ENCODE data around the gene KAT7. TPM values are rescaled to one million over a fixed set of nuclear protein-coding genes. Genes with fewer than 3 reads are reported as not detected.

The KAT7 gene
- total RNA-seq, 2 experiments from 2014 or later: 63.5 to 93.0 TPM

DNA sequence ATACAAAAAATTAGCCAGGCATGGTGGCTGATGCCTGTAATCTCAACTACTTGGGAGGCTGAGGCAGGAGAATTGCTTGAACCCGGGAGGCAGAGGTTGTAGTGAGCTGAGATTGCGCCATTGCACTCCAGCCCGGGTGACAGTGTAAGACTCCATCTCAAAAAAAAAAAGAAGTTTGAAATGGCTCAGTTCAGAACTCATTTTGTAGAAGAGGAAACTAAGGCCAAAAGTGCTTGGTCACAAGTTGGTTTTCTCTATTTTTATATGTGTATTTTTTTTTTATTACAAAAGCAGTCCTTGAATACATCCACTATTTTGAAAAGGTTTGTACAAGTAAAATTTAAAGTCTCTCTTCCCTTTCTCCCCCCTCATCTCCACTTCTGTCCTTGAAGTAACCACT, 53.9 kb downstream of the KAT7 start:
- H3K4me1 Mint-ChIP-seq: peaks cover 11% of the 10 kb centered on the region
- no peak overlapping the region for H3K4me3 Mint-ChIP-seq
- H3K36me3 Mint-ChIP-seq (ENCODE audit: low read depth): peaks cover 1% of the 10 kb centered on the region
- no peak overlapping the region for H3K27ac Mint-ChIP-seq
- H3K9me3 Mint-ChIP-seq (ENCODE audit: low read depth): no peaks in the 10 kb centered on the region
- H3K27me3 Mint-ChIP-seq: no peaks in the 10 kb centered on the region
- ChIA-PET CTCF (no interaction called here), POLR2A (no interaction called here)
- DNase-seq: no peak
- intact Hi-C loops (cut with DNase I, micrococcal nuclease): no loop called here
- ATAC-seq: no peak

DNA sequence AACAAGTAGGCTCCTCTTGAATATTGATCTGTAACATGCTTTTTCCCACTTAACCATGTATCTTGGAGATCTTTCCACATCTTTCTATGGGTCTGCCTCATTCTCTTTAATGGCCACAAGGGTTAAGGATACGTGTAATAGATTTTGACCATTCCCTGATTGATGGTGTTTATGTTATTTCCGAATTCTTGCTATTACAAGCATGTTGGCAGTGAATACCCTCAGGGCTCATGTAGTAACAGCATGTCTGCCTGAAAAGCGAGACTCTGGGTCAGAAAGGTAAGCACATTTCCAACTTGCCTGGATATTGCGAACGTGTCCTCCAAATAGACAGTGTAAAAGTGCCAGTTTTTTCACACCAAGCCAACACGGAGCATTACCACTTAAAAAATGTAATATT, 54.4 kb downstream of the KAT7 start:
- Mint-ChIP-seq H3K4me3 (no peak overlapping the region), H3K36me3 (ENCODE audit: low read depth) (peaks cover 1% of the 10 kb centered on the region), H3K9me3 (ENCODE audit: low read depth) (no peaks in the 10 kb centered on the region), H3K27me3 (no peaks in the 10 kb centered on the region), H3K27ac (no peak overlapping the region), H3K4me1 (peaks cover 11% of the 10 kb centered on the region)
- ChIA-PET POLR2A (no interaction called here), CTCF (interaction anchor here (1.0 kb wide), 1 partner anchor 135 kb away, joined by 3 read pairs; the partner anchor contains the start of gene SLC35B1)
- ATAC-seq: no peak
- no peak for DNase-seq
- intact Hi-C loops (cut with DNase I, micrococcal nuclease): no loop called here

GRCh38 chr17:49843774-49844350, 55.4 kb downstream of the KAT7 start:
- H3K36me3 Mint-ChIP-seq (ENCODE audit: low read depth): peaks cover 1% of the 10 kb centered on the region
- ATAC-seq: peak; percentile 30
- ChIA-PET CTCF (interaction anchor here (0.6 to 1.2 kb wide), 5 partner anchors 8 to 148 kb away, joined by 3 to 6 read pairs (median 3); partner anchors contain the start of gene SLC35B1), POLR2A (no interaction called here)
- H3K4me1 Mint-ChIP-seq: peaks cover 11% of the 10 kb centered on the region
- H3K4me3 Mint-ChIP-seq: no peak overlapping the region
- intact Hi-C loops (cut with DNase I, micrococcal nuclease): no loop called here
- H3K27ac Mint-ChIP-seq: no peak overlapping the region
- H3K27me3 Mint-ChIP-seq: no peaks in the 10 kb centered on the region
- peak; percentile 44 for DNase-seq
- no peaks in the 10 kb centered on the region for H3K9me3 Mint-ChIP-seq (ENCODE audit: low read depth)

- intact Hi-C loops (cut with DNase I, micrococcal nuclease): no loop called here
- no peak for DNase-seq
- peaks cover 1% of the 10 kb centered on the region for H3K36me3 Mint-ChIP-seq (ENCODE audit: low read depth)
- no peak overlapping the region for H3K27ac Mint-ChIP-seq
- no peaks in the 10 kb centered on the region for H3K27me3 Mint-ChIP-seq
- no peak for ATAC-seq
- ChIA-PET POLR2A (no interaction called here), CTCF (interaction anchor here (0.7 to 1.2 kb wide), 4 partner anchors 150 to 373 kb away, joined by 3 to 4 read pairs (median 3); no protein-coding TSS in a partner anchor)
- H3K9me3 Mint-ChIP-seq (ENCODE audit: low read depth): no peaks in the 10 kb centered on the region
- no peak overlapping the region for H3K4me3 Mint-ChIP-seq
- peaks cover 11% of the 10 kb centered on the region for H3K4me1 Mint-ChIP-seq
These were observed 56.8 kb downstream of the KAT7 start for GRCh38 chr17:49845321-49845720.

- Mint-ChIP-seq H3K4me1 (peaks cover 21% of the 10 kb centered on the region), H3K27ac (no peak overlapping the region), H3K9me3 (ENCODE audit: low read depth) (no peaks in the 10 kb centered on the region), H3K4me3 (no peak overlapping the region), H3K27me3 (no peaks in the 10 kb centered on the region), H3K36me3 (ENCODE audit: low read depth) (peaks cover 1% of the 10 kb centered on the region)
- CTCF ChIA-PET: interaction anchor here (0.6 to 1.0 kb wide), 2 partner anchors 33 to 106 kb away, joined by 3 to 5 read pairs; no protein-coding TSS in a partner anchor
- intact Hi-C loops (cut with DNase I, micrococcal nuclease): no loop called here
- ATAC-seq: no peak
- POLR2A ChIA-PET: no interaction called here
- DNase-seq: no peak
These were observed 58.6 kb downstream of the KAT7 start for GRCh38 chr17:49846938-49847712.

DNA sequence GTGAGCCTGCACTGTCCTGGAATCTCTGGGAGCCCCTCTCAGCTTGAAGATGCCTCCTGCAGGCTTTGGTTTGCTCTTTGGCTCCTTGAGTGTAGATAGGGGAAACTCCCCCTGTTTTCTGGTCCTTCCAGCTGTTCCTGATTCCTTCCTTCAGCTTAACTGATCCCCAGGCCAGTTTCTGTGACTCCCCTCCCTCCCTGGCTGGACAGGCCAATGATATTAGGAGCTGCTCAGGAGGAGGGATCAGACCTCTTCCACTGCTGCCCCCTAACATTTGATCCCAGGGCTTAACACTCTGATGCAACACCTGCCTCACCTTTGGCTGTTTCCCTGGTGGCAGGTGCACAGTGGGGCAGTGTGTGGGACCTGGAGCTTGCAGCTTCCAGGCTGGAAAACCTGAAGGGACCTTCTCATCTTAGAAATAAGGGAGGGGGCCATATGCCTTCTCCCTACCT, 59.6 kb downstream of the KAT7 start, which contains the start of gene TAC4:
Gene TAC4 (minus strand): TSS at position 51 of the 455 bp plus-strand sequence. CDS start 52 bp downstream, outside the sequence.
- H3K27me3 Mint-ChIP-seq: peaks cover 1% of the 10 kb centered on the region
- H3K36me3 Mint-ChIP-seq (ENCODE audit: low read depth): peaks cover 1% of the 10 kb centered on the region
- intact Hi-C loops (cut with DNase I, micrococcal nuclease): no loop called here
- POLR2A ChIA-PET: no interaction called here
- no peak for DNase-seq
- H3K27ac Mint-ChIP-seq: no peak within 1 kb of the TSS
- peaks cover 23% of the 10 kb centered on the region for H3K4me1 Mint-ChIP-seq
- H3K9me3 Mint-ChIP-seq (ENCODE audit: low read depth): no peaks in the 10 kb centered on the region
- CTCF ChIA-PET: interaction anchor here (1.0 kb wide), 1 partner anchor 32 kb away, joined by 5 read pairs; no protein-coding TSS in a partner anchor
- ATAC-seq: no peak
- H3K4me3 Mint-ChIP-seq: no peak within 1 kb of the TSS

- Mint-ChIP-seq H3K27me3 (peaks cover 1% of the 10 kb centered on the region), H3K36me3 (ENCODE audit: low read depth) (peaks cover 1% of the 10 kb centered on the region), H3K27ac (no peak overlapping the region), H3K9me3 (ENCODE audit: low read depth) (no peaks in the 10 kb centered on the region), H3K4me1 (peaks cover 23% of the 10 kb centered on the region), H3K4me3 (no peak overlapping the region)
- DNase-seq (no peak), ATAC-seq (no peak)
- ChIA-PET CTCF (interaction anchor here (0.9 kb wide), 1 partner anchor 292 kb away, joined by 3 read pairs; no protein-coding TSS in a partner anchor), POLR2A (no interaction called here)
- intact Hi-C loops (cut with DNase I, micrococcal nuclease): no loop called here
These were observed 60.3 kb downstream of the KAT7 start for GRCh38 chr17:49848739-49849138.

GRCh38 chr17:49850218-49850610, 61.7 kb downstream of the KAT7 start:
- no peak for DNase-seq
- intact Hi-C loops (cut with DNase I, micrococcal nuclease): loop anchor here in 1 of 2 experiments (2.0 kb wide), 1 partner anchor 141 kb away; no protein-coding TSS in a partner anchor
- Mint-ChIP-seq H3K36me3 (ENCODE audit: low read depth) (no peaks in the 10 kb centered on the region), H3K4me1 (peaks cover 17% of the 10 kb centered on the region), H3K27ac (no peak overlapping the region), H3K27me3 (peaks cover 1% of the 10 kb centered on the region), H3K9me3 (ENCODE audit: low read depth) (no peaks in the 10 kb centered on the region), H3K4me3 (peak overlapping the region; percentile 72)
- ATAC-seq: no peak
- CTCF ChIA-PET: interaction anchor here (0.6 to 1.5 kb wide), 10 partner anchors 11 to 548 kb away, joined by 3 to 7 read pairs (median 3); partner anchors contain the start of gene LRRC59
- POLR2A ChIA-PET: interaction anchor here (1.1 kb wide), 1 partner anchor 86 kb away, joined by 4 read pairs; the partner anchor contains the start of gene FAM117A

DNA sequence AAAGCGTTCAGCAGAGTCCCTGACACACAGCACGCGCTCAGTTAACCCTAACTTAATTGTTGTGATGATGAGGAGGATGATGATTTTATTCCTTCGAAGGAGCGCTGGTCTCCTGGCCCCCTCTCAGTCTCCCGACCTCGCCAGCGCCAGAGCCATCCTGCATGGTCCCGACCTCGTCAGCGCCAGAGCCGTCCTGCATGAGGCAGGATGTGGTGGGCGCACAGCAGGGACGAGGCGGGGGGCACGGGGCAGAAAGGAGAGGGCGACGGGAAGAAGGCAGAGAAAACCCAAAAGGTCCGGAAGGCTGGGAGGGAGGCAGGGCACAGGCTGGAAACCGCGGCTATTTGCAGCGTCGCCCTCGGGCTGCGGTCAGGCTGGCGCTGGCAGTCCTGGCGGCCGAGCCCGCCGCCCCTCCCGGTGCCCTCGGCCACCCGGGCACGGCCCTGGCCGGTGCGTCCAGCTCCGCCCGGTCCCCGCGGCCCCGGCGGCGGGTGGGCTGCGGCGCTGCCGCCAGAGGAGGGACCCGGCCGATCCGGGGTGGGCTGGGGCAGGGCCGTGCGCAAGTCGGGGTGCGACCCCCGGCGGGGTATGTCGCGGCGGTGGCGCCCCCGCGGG, 62.4 kb downstream of the KAT7 start:
- CTCF ChIA-PET: interaction anchor here (0.5 to 1.5 kb wide), 6 partner anchors 11 to 1127 kb away, joined by 3 to 4 read pairs (median 3); partner anchors contain the start of gene LRRC59
- intact Hi-C loops (cut with DNase I, micrococcal nuclease): loop anchor here in 1 of 2 experiments (1.0 to 2.0 kb wide), 4 partner anchors 142 to 281 kb away; partner anchors contain the start of gene PDK2
- DNase-seq (peak; percentile 33), ATAC-seq (no peak)
- POLR2A ChIA-PET: no interaction called here
- H3K9me3 Mint-ChIP-seq (ENCODE audit: low read depth): no peaks in the 10 kb centered on the region
- peak overlapping the region; percentile 76 for H3K4me3 Mint-ChIP-seq
- peaks cover 1% of the 10 kb centered on the region for H3K27me3 Mint-ChIP-seq
- peak overlapping the region; percentile 63 for H3K27ac Mint-ChIP-seq
- peaks cover 13% of the 10 kb centered on the region for H3K4me1 Mint-ChIP-seq
- no peaks in the 10 kb centered on the region for H3K36me3 Mint-ChIP-seq (ENCODE audit: low read depth)

GRCh38 chr17:49851387-49852291, 63.2 kb downstream of the KAT7 start:
- POLR2A ChIA-PET: no interaction called here
- peak overlapping the region; percentile 76 for H3K4me3 Mint-ChIP-seq
- ATAC-seq: peak; percentile 74
- CTCF ChIA-PET: interaction anchor here (0.5 to 3.4 kb wide), 15 partner anchors 15 to 1128 kb away, joined by 3 to 20 read pairs (median 3); no protein-coding TSS in a partner anchor
- intact Hi-C loops (cut with DNase I, micrococcal nuclease): loop anchor here (1.0 to 2.0 kb wide), 5 partner anchors 143 to 285 kb away; partner anchors contain the start of gene PDK2 (in 1 of the 2)
- DNase-seq: peak; percentile 83
- H3K4me1 Mint-ChIP-seq: peaks cover 13% of the 10 kb centered on the region
- peak overlapping the region; percentile 84 for H3K27ac Mint-ChIP-seq
- peaks cover 1% of the 10 kb centered on the region for H3K27me3 Mint-ChIP-seq
- H3K36me3 Mint-ChIP-seq (ENCODE audit: low read depth): no peaks in the 10 kb centered on the region
- H3K9me3 Mint-ChIP-seq (ENCODE audit: low read depth): no peaks in the 10 kb centered on the region

Data from activated CD4-positive, alpha-beta T cell treated with anti-CD3 and anti-CD28 coated beads for 36 hours (primary cell).